HCT116 (cell line): Measurements from ENCODE around the gene WHRN. TPM values are rescaled to one million over a fixed set of nuclear protein-coding genes. Genes with fewer than 3 reads are reported as not detected.

ENCODE experiments used
- ATAC-seq: fragments of 200-7000 bp; cut with Tn5 transposase; 2 replicates; pipeline ENCODE4 v1.9.1; 2020; ENCODE audit warnings: mild to moderate bottlenecking, moderate library complexity
- BruUV-seq: library from RNA; stranded (reverse); fragments of 400-500 nt; replicated peaks from 2 replicates; lab custom pipeline; 2021; lab: Mats Ljungman, UMichigan
- CTCF ChIA-PET: fragments of 300-600 bp; sonication (Branson Sonifier 250); formaldehyde crosslinking; loops from one replicate; lab custom pipeline; 2021; ENCODE audit warnings: antibody characterized with exemption; lab: Charles Lee
- POLR2A ChIA-PET: fragments of 300-600, 350-600 bp; sonication (Branson Sonifier 250); formaldehyde crosslinking; loops from one replicate; lab custom pipeline; 2021; ENCODE audit warnings: antibody characterized with exemption; lab: Charles Lee
- RAD21 ChIA-PET, 2 experiments: fragments of 300-600 bp; sonication (Branson Sonifier 250); formaldehyde crosslinking; loops; one replicate each; lab custom pipeline; 2023; ENCODE audit warnings: low total read pairs in 2 of 2; ENCODE audit not compliant: uncharacterized antibody in 2 of 2, unreplicated experiment in 2 of 2, low non-redundant PET in 1 of 2; lab: Charles Lee
- DNase-seq: peaks from one replicate; pipeline ENCODE4 v3.0.0-alpha.2; 2010; ENCODE audit warnings: low read depth, low spot score
- H2AFZ ChIP-seq: fragments of 200-600 bp; shearing (Covaris generic), sonication (generic); 2 replicates; pipeline ENCODE4 v1.6.1; 2017; ENCODE audit warnings: low read depth, mixed run types, mixed read lengths, antibody characterized with exemption, low read length; ENCODE audit not compliant: poor library complexity, severe bottlenecking
- H3K27ac ChIP-seq: 2 replicates; pipeline ENCODE4 v1.5.1; 2012; ENCODE audit warnings: low read depth, low read length
- H3K27me3 ChIP-seq: fragments of 200-600 bp; sonication (generic); 2 replicates; pipeline ENCODE4 v1.6.1; 2016; ENCODE audit warnings: mixed run types, low read length, mixed read lengths; ENCODE audit not compliant: insufficient read depth
- H3K36me3 ChIP-seq, 2 experiments: fragments of 200-500 bp in 1 of 2; fragments of 200-600 bp in 1 of 2; sonication (Bioruptor generic) in 1 of 2; sonication (generic) in 1 of 2; 2 replicates each; pipeline versions ENCODE4 v1.5.1 to v1.6.1; 2014 to 2016; ENCODE audit warnings: low read length in 2 of 2, inconsistent platforms in 1 of 2, mixed read lengths in 1 of 2, mixed run types in 1 of 2; ENCODE audit not compliant: insufficient read depth in 2 of 2, control insufficient read depth in 1 of 2
- H3K4me1 ChIP-seq, 2 experiments: fragments of 200-600 bp in 1 of 2; sonication (generic) in 1 of 2; 2 replicates each; pipeline versions ENCODE4 v1.5.1 to v1.6.1; 2012 to 2017; ENCODE audit warnings: low read length in 2 of 2, inconsistent platforms in 1 of 2, mild to moderate bottlenecking in 1 of 2, mixed read lengths in 1 of 2, mixed run types in 1 of 2, moderate library complexity in 1 of 2; ENCODE audit not compliant: insufficient read depth in 2 of 2, control insufficient read depth in 1 of 2
- H3K4me2 ChIP-seq: fragments of 200-600 bp; sonication (generic); 2 replicates; pipeline ENCODE4 v1.6.1; 2017; ENCODE audit warnings: mixed run types, low read length, mixed read lengths
- H3K4me3 ChIP-seq, 2 experiments: fragments of 200-600 bp in 1 of 2; sonication (generic) in 1 of 2; replicated peaks in 1 of 2; 2 replicates each; pipeline ENCODE4 v1.5.1; 2011 to 2016; ENCODE audit warnings: low read length in 2 of 2, control low read depth in 1 of 2, low read depth in 1 of 2, mild to moderate bottlenecking in 1 of 2, mixed read lengths in 1 of 2, mixed run types in 1 of 2
- H3K79me2 ChIP-seq: fragments of 200-600 bp; sonication (generic); 2 replicates; pipeline ENCODE4 v1.6.1; 2017; ENCODE audit warnings: mild to moderate bottlenecking, mixed run types, low read length, moderate library complexity, mixed read lengths; ENCODE audit not compliant: insufficient read depth
- H3K9ac ChIP-seq: fragments of 200-600 bp; sonication (generic); 2 replicates; pipeline ENCODE4 v1.6.1; 2016; ENCODE audit warnings: low read length, mixed read lengths
- H3K9me2 ChIP-seq: fragments of 200-600 bp; sonication (generic), shearing (Covaris generic); 2 replicates; pipeline ENCODE4 v1.6.1; 2017; ENCODE audit warnings: mixed run types, mild to moderate bottlenecking, moderate library complexity; ENCODE audit not compliant: insufficient read depth
- H3K9me3 ChIP-seq, 2 experiments: fragments of 200-500 bp in 1 of 2; fragments of 200-600 bp in 1 of 2; sonication (Bioruptor generic) in 1 of 2; sonication (generic) in 1 of 2; 2 replicates each; pipeline ENCODE4 v1.6.1; 2014 to 2017; ENCODE audit warnings: low read length in 2 of 2, mixed read lengths in 2 of 2, inconsistent platforms in 1 of 2, low read depth in 1 of 2, mild to moderate bottlenecking in 1 of 2, mixed run types in 1 of 2, moderate library complexity in 1 of 2; ENCODE audit not compliant: control insufficient read depth in 1 of 2, insufficient read depth in 1 of 2
- H4K20me1 ChIP-seq: fragments of 200-600 bp; sonication (generic), shearing (Covaris generic); 2 replicates; pipeline ENCODE4 v1.6.1; 2017; ENCODE audit warnings: mixed run types, mild to moderate bottlenecking, moderate library complexity; ENCODE audit not compliant: insufficient read depth
- CEBPB ChIP-seq: IDR thresholded peaks from 2 replicates; pipeline ENCODE4 v1.6.1; 2012; ENCODE audit warnings: low read depth
- EGR1 ChIP-seq: IDR thresholded peaks from 2 replicates; pipeline ENCODE4 v1.6.1; 2012; ENCODE audit warnings: low read depth
- ELF1 ChIP-seq: IDR thresholded peaks from 2 replicates; pipeline ENCODE4 v1.6.1; 2012; ENCODE audit warnings: low read depth, borderline replicate concordance
- EZH2 ChIP-seq: fragments of 200-600 bp; sonication (generic); IDR thresholded peaks from 2 replicates; pipeline ENCODE4 v1.6.1; 2017; ENCODE audit warnings: antibody characterized with exemption, mixed run types
- EZH2phosphoT487 ChIP-seq: fragments of 200-600 bp; IDR thresholded peaks from 2 replicates; pipeline ENCODE4 v1.6.1; 2018; ENCODE audit warnings: antibody characterized with exemption, borderline replicate concordance
- FOSL1 ChIP-seq: IDR thresholded peaks from 2 replicates; pipeline ENCODE4 v1.6.1; 2012; ENCODE audit warnings: low read depth
- JUND ChIP-seq: IDR thresholded peaks from 2 replicates; pipeline ENCODE4 v1.6.1; 2012
- MAX ChIP-seq: IDR thresholded peaks from 2 replicates; pipeline ENCODE4 v1.6.1; 2012
- POLR2A ChIP-seq: IDR thresholded peaks from 2 replicates; pipeline ENCODE4 v1.7.0; 2011; ENCODE audit warnings: borderline replicate concordance; ENCODE audit not compliant: insufficient read depth, insufficient read length; ENCODE audit errors: extremely low read depth
- POLR2AphosphoS5 ChIP-seq: IDR thresholded peaks from 2 replicates; pipeline ENCODE4 v1.6.1; 2011; ENCODE audit warnings: mild to moderate bottlenecking, low read depth, low read length, moderate library complexity
- RAD21 ChIP-seq: IDR thresholded peaks from 2 replicates; pipeline ENCODE4 v1.6.1; 2012; ENCODE audit warnings: low read depth, mild to moderate bottlenecking
- REST ChIP-seq: IDR thresholded peaks from 2 replicates; pipeline ENCODE4 v1.6.1; 2012; ENCODE audit warnings: low read depth
- SRF ChIP-seq: IDR thresholded peaks from 2 replicates; pipeline ENCODE4 v1.6.1; 2012; ENCODE audit warnings: low read depth
- TCF7L2 ChIP-seq: IDR thresholded peaks from 2 replicates; pipeline ENCODE4 v1.7.0; 2011; ENCODE audit warnings: borderline replicate concordance, inconsistent platforms; ENCODE audit not compliant: insufficient read depth, insufficient read length; ENCODE audit errors: extremely low read depth
- YY1 ChIP-seq: IDR thresholded peaks from 2 replicates; pipeline ENCODE4 v1.6.1; 2011; ENCODE audit warnings: low read length, low read depth, moderate library complexity, mild to moderate bottlenecking; ENCODE audit not compliant: insufficient replicate concordance; ENCODE audit errors: extremely low read depth
- ZBTB33 ChIP-seq: IDR thresholded peaks from 2 replicates; pipeline ENCODE4 v1.6.1; 2011; ENCODE audit warnings: mild to moderate bottlenecking, low read length, moderate library complexity; ENCODE audit not compliant: insufficient replicate concordance; ENCODE audit errors: extremely low read depth
- ZNF274 ChIP-seq: fragments of 200-500 bp; sonication (Bioruptor generic); IDR thresholded peaks from 2 replicates; pipeline ENCODE4 v1.6.1; 2014; ENCODE audit warnings: mild to moderate bottlenecking, low read depth, low read length, inconsistent platforms
- intact Hi-C: fragments of 100-400 bp; cut with micrococcal nuclease; formaldehyde crosslinking; loops from 2 replicates; pipeline ENCODE4 v1.10.0; 2022
- total RNA-seq: library from RNA; stranded (reverse); gene quantifications from one replicate; pipeline ENCODE4 v1.2.1, GENCODE V29; 2021; ENCODE audit not compliant: unreplicated experiment
- TF ChIP-seq, protein P1 (sequence below): IDR thresholded peaks from 2 replicates; pipeline ENCODE4 v1.6.1; 2012
- TF ChIP-seq, protein P2 (sequence below), 3 experiments: fragments of 200-600 bp in 1 of 3; sonication (generic) in 1 of 3; IDR thresholded peaks in 2 of 3; conservative IDR thresholded peaks in 1 of 3; 2 replicates each; pipeline ENCODE4 v1.5.1; 2012 to 2017; ENCODE audit warnings: low read depth in 2 of 3, low read length in 2 of 3, antibody characterized with exemption in 1 of 3, borderline replicate concordance in 1 of 3, control low read depth in 1 of 3, mild to moderate bottlenecking in 1 of 3, mixed read lengths in 1 of 3, mixed run types in 1 of 3, moderate library complexity in 1 of 3; ENCODE audit not compliant: insufficient read depth in 1 of 3

The WHRN gene
- total RNA-seq, 1 experiment from 2014 or later = 12.8 TPM

- BruUV-seq = no TSS peak
- Histone ChIP-seq H3K9me3 (no peaks in the 10 kb centered on the region), H2AFZ (no peak overlapping the region), H3K4me1 (peaks cover 4 to 18% of the 10 kb centered on the region in 2 experiments; a peak in 2 of 4 replicates), H3K27ac (no peak overlapping the region), H3K4me2 (no peak overlapping the region), H3K36me3 (no peaks in the 10 kb centered on the region), H4K20me1 (no peaks in the 10 kb centered on the region), H3K4me3 (no peak overlapping the region), H3K9ac (no peak overlapping the region), H3K79me2 (no peaks in the 10 kb centered on the region), H3K9me2 (no peaks in the 10 kb centered on the region), H3K27me3 (no peaks in the 10 kb centered on the region)
- ChIA-PET CTCF (no interaction called here), RAD21 (no interaction called here), POLR2A (interaction anchor here (1.3 kb wide), 1 partner anchor 9 kb away, joined by 4 read pairs; no protein-coding TSS in a partner anchor)
- no peak for DNase-seq
- intact Hi-C loops = no loop called here
- no peak for ATAC-seq
- TF ChIP-seq JUND (no peak), ELF1 (no peak), EZH2 (no peak), ZNF274 (no peak), MAX (no peak), YY1 (no peak), RAD21 (no peak), FOSL1 (no peak), REST (no peak), TCF7L2 (no peak), POLR2A (no peak), POLR2AphosphoS5 (no peak), EGR1 (no peak), CEBPB (no peak), EZH2phosphoT487 (no peak), ZBTB33 (no peak), SRF (no peak)
- TF ChIP-seq, protein P1, sequence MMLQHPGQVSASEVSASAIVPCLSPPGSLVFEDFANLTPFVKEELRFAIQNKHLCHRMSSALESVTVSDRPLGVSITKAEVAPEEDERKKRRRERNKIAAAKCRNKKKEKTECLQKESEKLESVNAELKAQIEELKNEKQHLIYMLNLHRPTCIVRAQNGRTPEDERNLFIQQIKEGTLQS = no peak
- TF ChIP-seq, protein P2, sequence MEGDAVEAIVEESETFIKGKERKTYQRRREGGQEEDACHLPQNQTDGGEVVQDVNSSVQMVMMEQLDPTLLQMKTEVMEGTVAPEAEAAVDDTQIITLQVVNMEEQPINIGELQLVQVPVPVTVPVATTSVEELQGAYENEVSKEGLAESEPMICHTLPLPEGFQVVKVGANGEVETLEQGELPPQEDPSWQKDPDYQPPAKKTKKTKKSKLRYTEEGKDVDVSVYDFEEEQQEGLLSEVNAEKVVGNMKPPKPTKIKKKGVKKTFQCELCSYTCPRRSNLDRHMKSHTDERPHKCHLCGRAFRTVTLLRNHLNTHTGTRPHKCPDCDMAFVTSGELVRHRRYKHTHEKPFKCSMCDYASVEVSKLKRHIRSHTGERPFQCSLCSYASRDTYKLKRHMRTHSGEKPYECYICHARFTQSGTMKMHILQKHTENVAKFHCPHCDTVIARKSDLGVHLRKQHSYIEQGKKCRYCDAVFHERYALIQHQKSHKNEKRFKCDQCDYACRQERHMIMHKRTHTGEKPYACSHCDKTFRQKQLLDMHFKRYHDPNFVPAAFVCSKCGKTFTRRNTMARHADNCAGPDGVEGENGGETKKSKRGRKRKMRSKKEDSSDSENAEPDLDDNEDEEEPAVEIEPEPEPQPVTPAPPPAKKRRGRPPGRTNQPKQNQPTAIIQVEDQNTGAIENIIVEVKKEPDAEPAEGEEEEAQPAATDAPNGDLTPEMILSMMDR (IDR thresholded peaks at IDR 0.05 in 2 of 3, conservative IDR thresholded peaks at IDR 0.05 in 1 of 3; ENCODE audit: borderline replicate concordance in 1 of 3, insufficient read depth in 1 of 3, low read depth in 2 of 3, low read length in 2 of 3) = no peak
Observed at GRCh38 chr9:114386361-114386885, 118.8 kb downstream of the WHRN start.
